NT2/D1 (cell line): ENCODE results near the gene OSGIN1.

Source experiments
- YY1 ChIP-seq: IDR thresholded peaks from 2 replicates; pipeline ENCODE4 v1.6.1; 2011; ENCODE audit not compliant: insufficient read length, insufficient read depth
- ZNF274 ChIP-seq: IDR thresholded peaks from 2 replicates; pipeline ENCODE4 v1.6.1; 2011; ENCODE audit warnings: mild to moderate bottlenecking, low read depth, low read length

DNA sequence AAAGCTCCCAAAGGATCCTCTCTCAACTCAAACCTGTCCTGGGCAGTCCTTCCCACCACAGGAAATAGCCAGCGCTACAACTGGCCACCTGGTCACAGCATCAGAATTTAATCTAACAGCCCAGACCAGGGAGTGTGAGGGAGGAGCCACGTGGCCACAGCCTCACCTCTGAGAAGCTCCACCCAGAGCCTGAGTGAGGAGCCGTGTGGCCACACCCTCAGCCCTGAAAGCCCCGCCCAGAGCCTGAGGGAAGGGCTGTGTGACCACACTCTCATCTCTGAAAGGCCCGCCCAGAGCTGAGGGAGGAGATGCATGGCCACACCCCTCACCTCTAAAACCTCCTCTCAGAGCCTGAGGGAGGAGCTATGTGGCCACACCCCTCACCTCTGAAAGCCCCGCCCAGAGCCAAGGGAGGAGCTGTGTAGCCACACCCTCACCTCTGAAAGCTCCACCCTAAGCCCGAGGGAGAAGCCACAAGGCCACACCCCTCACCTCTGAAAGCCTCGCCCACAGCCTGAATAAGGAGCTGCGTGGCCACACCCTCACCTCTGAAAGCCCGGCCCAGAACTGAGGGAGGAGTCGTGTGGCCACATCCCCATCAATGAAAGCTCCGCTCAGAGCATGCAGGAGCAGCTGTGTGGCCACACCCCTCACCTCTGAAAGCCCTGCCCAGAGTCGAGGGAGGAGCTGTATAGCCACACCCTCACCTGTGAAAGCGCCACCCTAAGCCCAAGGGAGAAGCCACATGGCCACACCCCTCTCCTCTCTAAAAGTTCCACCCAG is 60.9 kb downstream of the OSGIN1 start:
- TF ChIP-seq YY1, result no peak
- no peak for TF ChIP-seq ZNF274
